GM10248 (cell line): ENCODE data around the gene PRKCH.

Experiments used
- CTCF ChIA-PET: fragments of 300-600 bp; sonication (Branson Sonifier 250); formaldehyde crosslinking; extraction: SDS; loops from one replicate; lab custom pipeline; 2021; ENCODE audit warnings: antibody characterized with exemption; lab: Yijun Ruan, JAX
- POLR2A ChIA-PET: fragments of 350-650 bp; sonication (Branson Sonifier 250); formaldehyde crosslinking; extraction: SDS; loops from one replicate; lab custom pipeline; 2020; ENCODE audit warnings: antibody characterized with exemption; lab: Yijun Ruan, JAX
- DNase-seq: peaks from one replicate; pipeline ENCODE4 v3.0.0; 2012; ENCODE audit errors: extremely low spot score
- TF ChIP-seq, protein P1 (sequence below): IDR thresholded peaks from 2 replicates; pipeline ENCODE4 v1.5.1; 2012; ENCODE audit warnings: mild to moderate bottlenecking, low read depth; ENCODE audit errors: extremely low read depth, missing control alignments, control extremely low read depth

PRKCH gene

GRCh38 chr14:61557262-61557661 lies 235.9 kb downstream of the PRKCH start:
- ChIA-PET CTCF (interaction anchor here (0.7 to 2.5 kb wide), 11 partner anchors 10 to 933 kb away, joined by 3 to 17 read pairs (median 3); no protein-coding TSS in a partner anchor), POLR2A (no interaction called here)
- no peak for DNase-seq
- TF ChIP-seq, protein P1, sequence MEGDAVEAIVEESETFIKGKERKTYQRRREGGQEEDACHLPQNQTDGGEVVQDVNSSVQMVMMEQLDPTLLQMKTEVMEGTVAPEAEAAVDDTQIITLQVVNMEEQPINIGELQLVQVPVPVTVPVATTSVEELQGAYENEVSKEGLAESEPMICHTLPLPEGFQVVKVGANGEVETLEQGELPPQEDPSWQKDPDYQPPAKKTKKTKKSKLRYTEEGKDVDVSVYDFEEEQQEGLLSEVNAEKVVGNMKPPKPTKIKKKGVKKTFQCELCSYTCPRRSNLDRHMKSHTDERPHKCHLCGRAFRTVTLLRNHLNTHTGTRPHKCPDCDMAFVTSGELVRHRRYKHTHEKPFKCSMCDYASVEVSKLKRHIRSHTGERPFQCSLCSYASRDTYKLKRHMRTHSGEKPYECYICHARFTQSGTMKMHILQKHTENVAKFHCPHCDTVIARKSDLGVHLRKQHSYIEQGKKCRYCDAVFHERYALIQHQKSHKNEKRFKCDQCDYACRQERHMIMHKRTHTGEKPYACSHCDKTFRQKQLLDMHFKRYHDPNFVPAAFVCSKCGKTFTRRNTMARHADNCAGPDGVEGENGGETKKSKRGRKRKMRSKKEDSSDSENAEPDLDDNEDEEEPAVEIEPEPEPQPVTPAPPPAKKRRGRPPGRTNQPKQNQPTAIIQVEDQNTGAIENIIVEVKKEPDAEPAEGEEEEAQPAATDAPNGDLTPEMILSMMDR, result no peak

DNA sequence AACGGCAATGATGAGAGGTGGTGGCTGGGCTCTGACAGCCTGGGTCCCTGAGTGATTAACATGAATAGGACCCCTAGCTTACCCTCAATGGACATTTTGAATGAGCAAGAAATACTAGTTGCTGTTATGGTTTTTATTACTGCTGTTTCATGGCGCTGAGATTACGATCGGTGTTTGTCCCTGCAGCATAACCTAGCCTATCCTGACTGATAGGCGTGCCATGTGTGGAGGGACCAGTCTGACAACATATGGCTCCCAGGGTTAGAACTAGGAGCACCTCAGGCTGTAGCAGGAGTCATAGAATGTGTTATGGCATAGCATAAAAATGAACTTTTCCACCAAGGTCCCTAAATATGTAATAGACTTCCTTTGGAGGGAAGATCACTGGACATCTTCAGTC lies 236.5 kb downstream of the PRKCH start:
- POLR2A ChIA-PET, result no interaction called here
- CTCF ChIA-PET, result interaction anchor here (0.7 to 2.5 kb wide), 10 partner anchors 11 to 933 kb away, joined by 3 to 17 read pairs (median 3); no protein-coding TSS in a partner anchor
- no peak for DNase-seq
- TF ChIP-seq, protein P1, result no peak

DNA sequence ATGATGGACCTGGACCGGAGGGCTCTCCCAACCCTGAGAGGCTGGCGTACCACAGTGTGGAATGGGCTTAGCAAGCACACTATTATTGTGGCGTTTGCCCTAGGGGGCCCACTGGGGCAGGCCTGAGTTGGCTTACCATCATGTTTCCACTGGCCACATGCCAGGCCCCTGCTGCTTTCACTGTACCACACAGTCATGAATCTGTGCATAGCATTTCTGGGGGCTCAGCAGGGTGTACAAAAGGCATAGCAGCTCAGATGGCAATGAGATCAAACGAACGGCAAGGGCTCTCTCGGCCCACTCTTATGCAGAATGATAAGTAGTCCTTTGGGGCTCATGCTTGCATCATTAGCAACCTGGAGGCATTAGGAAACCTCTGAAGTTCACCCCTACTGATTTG lies 236.9 kb downstream of the PRKCH start:
- POLR2A ChIA-PET, result no interaction called here
- CTCF ChIA-PET, result interaction anchor here (1.1 to 2.5 kb wide), 5 partner anchors 11 to 934 kb away, joined by 3 to 17 read pairs (median 3); no protein-coding TSS in a partner anchor
- TF ChIP-seq, protein P1, result no peak
- no peak for DNase-seq

GRCh38 chr14:61559641-61560201 lies 238.3 kb downstream of the PRKCH start:
- POLR2A ChIA-PET, result no interaction called here
- CTCF ChIA-PET, result interaction anchor here (1.0 to 1.6 kb wide), 3 partner anchors 8 to 56 kb away, joined by 3 to 4 read pairs (median 4); no protein-coding TSS in a partner anchor
- TF ChIP-seq, protein P1, result no peak
- DNase-seq, result no peak

- TF ChIP-seq, protein P1, result no peak
- ChIA-PET POLR2A (no interaction called here), CTCF (interaction anchor here (1.0 to 1.6 kb wide), 3 partner anchors 8 to 57 kb away, joined by 3 to 4 read pairs (median 4); no protein-coding TSS in a partner anchor)
- DNase-seq, result no peak
Observed at GRCh38 chr14:61560323-61560722, 238.9 kb downstream of the PRKCH start.

DNA sequence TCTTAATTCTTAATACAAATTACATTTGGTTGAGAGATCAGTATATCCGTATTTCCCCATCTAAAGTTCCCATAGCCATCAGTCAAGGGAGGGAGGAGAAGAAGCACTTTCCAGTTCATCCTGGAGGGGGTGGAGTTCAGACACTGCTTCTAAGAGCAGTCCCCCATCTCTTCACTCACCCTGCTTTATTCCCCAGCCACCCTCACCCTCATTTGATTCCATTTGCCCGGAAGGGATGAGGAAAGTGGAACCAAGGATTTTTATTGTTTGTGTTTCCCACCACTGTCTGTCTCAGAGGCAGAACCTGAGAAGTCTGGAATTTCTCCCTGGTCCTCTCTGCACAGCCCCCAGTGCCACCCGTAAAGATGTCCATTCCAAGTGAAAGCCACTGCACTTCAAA lies 239.7 kb downstream of the PRKCH start:
- TF ChIP-seq, protein P1, result no peak
- CTCF ChIA-PET, result interaction anchor here (0.6 kb wide), 1 partner anchor 211 kb away, joined by 3 read pairs; no protein-coding TSS in a partner anchor
- DNase-seq, result no peak
- POLR2A ChIA-PET, result no interaction called here
